ENCODE results near the gene OR7D2.

Gene OR7D2

DNA sequence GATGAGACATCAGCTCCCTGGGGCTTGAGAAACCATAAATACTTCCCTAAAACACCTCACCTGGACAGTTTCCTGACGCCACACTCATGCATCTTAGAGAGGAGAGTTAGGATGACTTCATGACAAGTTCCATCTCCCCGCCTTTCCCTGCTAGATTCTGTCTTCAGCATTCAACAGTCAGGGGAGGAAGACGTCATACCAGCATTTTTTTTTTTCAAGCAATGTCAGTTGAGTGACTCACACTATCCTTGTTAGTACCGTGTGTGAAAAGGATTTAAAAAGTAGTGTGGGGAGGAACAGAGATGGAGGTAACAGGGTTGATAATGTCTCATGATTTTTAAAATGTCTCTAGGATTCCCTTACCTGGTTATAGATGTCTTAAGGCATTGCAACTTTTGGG lies at the start of gene OR7D2:
OR7D2 (plus strand) TSS at position 79 of the 400 bp plus-strand sequence. CDS start 6,803 bp downstream, outside the sequence.
- Histone ChIP-seq H3K4me3 (ENCODE audit: low read length) (no peak within 1 kb of the TSS), H3K4me1 (ENCODE audit: control insufficient read depth, low read depth, low read length) (no peaks in the 10 kb centered on the region), H3K27me3 (ENCODE audit: control insufficient read depth, insufficient read depth, low read length) (no peaks in the 10 kb centered on the region), H3K9ac (ENCODE audit: low read length) (no peak within 1 kb of the TSS), H3K27ac (ENCODE audit: low read length) (no peak within 1 kb of the TSS), H3K36me3 (ENCODE audit: control insufficient read depth, low read depth, low read length) (no peaks in the 10 kb centered on the region), H3K9me3 (ENCODE audit: control insufficient read depth, low read depth, low read length) (peaks cover 33% of the 10 kb centered on the region)

DNA sequence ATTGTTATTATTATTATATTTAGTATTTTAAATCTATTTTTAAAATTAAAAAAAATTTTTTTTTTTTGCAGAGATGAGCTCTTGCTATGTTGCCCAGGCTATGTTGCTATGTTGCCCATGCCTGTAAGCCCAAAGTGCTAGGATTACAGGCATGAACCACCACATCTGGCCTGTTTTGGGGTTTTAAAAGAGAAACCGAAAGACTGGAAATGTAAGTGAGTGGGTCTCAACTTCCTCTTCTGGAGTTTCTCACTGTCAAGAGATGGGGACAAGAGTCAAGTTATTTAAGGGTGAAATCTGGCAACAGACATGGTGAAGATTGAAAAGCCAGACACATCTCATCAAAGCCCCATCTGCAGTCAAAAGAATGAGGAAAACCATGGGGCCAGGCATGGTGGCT lies 47.8 kb upstream of the OR7D2 start:
- no peak overlapping the region for H3K27ac ChIP-seq (ENCODE audit: low read length)

DNA sequence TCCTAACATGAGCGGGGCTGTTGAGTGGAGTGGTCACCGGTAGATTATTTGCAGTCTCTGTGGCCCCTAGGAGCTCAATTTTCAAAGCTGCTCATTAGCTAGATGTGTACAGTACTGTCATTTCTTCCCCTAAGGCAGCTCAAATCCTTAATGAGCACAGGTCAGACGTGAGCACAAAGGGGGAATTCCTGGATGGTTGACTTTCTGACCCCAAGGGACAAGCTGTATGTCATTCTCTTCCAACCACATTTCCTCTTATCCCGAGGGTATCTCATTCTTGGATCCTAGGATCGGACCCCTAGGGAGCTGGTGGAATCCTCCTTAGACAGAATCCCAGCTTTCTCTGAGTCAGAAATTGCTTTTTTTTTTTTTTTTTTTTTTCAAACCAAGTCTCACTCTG lies 46.4 kb upstream of the OR7D2 start:
- peaks cover 7% of the 10 kb centered on the region for H3K9me3 ChIP-seq (ENCODE audit: control insufficient read depth, low read depth, low read length)
- no peaks in the 10 kb centered on the region for H3K4me1 ChIP-seq (ENCODE audit: control insufficient read depth, low read depth, low read length)
- H3K9ac ChIP-seq (ENCODE audit: low read length), result no peak overlapping the region
- no peaks in the 10 kb centered on the region for H3K27me3 ChIP-seq (ENCODE audit: control insufficient read depth, insufficient read depth, low read length)
- H3K4me3 ChIP-seq (ENCODE audit: low read length), result no peak overlapping the region
- H3K27ac ChIP-seq (ENCODE audit: low read length), result no peak overlapping the region
- H3K36me3 ChIP-seq (ENCODE audit: control insufficient read depth, low read depth, low read length), result no peaks in the 10 kb centered on the region

More for the DNA sequence above, 47.8 kb upstream of the OR7D2 start:
- Histone ChIP-seq H3K4me1 (ENCODE audit: control insufficient read depth, low read depth, low read length) (no peaks in the 10 kb centered on the region), H3K36me3 (ENCODE audit: control insufficient read depth, low read depth, low read length) (no peaks in the 10 kb centered on the region), H3K27me3 (ENCODE audit: control insufficient read depth, insufficient read depth, low read length) (no peaks in the 10 kb centered on the region), H3K9me3 (ENCODE audit: control insufficient read depth, low read depth, low read length) (peaks cover 16% of the 10 kb centered on the region), H3K9ac (ENCODE audit: low read length) (no peak overlapping the region), H3K4me3 (ENCODE audit: low read length) (no peak overlapping the region)

DNA sequence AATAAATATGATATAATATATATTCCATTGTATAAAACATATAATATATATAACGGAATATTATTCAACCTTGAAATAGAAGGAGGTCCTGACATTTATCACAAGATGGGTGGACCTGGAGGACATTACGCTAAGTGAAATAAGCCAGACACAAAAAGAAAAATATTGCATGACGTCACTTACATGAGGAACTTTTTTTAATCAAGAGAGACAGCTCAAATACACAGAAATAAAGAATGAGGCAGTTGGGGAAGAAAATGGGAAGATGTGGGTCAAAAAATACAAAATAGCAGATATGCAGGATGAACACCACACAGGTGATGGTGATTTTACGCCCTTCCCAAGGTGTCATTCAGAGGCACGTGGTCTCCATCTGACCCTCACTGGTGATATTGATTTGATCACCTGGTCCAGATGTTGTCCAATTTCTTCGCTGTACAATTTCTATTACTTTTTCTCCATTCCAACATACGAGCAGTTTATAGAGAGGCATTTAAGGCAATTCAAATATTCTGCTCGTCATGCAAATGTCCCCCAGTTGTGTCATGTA lies 39.1 kb upstream of the OR7D2 start:
- Histone ChIP-seq H3K36me3 (ENCODE audit: control insufficient read depth, low read depth, low read length) (no peaks in the 10 kb centered on the region), H3K27me3 (ENCODE audit: control insufficient read depth, insufficient read depth, low read length) (no peaks in the 10 kb centered on the region), H3K9me3 (ENCODE audit: control insufficient read depth, low read depth, low read length) (peaks cover 7% of the 10 kb centered on the region), H3K4me3 (ENCODE audit: low read length) (peak overlapping the region; percentile 96), H3K4me1 (ENCODE audit: control insufficient read depth, low read depth, low read length) (peaks cover 4% of the 10 kb centered on the region), H3K27ac (ENCODE audit: low read length) (no peak overlapping the region), H3K9ac (ENCODE audit: low read length) (peak overlapping the region; percentile 98)

DNA sequence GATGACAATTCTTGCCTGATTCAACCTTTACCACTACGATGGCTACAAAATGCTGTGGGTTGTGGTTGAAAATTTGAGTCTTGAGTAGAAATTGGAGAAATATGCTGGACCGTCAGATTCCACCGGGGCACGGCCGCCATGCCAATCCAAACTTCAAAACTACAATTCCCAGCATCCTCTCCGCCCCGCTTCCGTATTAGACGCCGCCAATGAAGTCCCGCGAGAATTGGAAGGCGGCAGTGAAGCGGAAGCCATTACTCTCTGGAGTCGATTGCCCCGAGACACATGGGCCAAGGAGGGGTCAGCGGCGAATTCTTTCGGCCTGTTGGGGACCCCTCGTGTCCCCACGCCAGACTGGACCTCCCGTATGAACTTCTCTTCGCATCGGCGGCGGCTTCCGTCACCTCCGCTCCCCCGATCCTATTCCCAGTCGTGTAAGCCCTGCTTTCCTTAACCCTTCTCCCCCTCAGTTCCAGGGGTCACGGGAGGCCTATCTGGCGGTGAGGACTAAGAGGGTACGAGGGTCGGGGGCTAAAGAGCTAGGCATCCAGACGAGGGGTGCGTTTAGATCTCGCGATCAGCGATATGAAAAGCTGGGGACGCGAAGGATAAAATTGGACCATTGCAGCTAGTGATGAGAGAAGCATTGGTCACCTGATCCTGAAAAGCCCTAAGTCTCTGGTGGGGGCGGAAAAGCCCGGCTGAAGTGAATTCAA lies 38.5 kb upstream of the OR7D2 start, which contains the start of gene ZNF317:
ZNF317 (plus strand) TSS at position 239 of the 716 bp plus-strand sequence. CDS start 15,620 bp downstream, outside the sequence.
- Histone ChIP-seq H3K36me3 (ENCODE audit: control insufficient read depth, low read depth, low read length) (no peaks in the 10 kb centered on the region), H3K4me3 (ENCODE audit: low read length) (peak within 1 kb of the TSS; percentile 96), H3K27me3 (ENCODE audit: control insufficient read depth, insufficient read depth, low read length) (no peaks in the 10 kb centered on the region), H3K9me3 (ENCODE audit: control insufficient read depth, low read depth, low read length) (peaks cover 13% of the 10 kb centered on the region), H3K27ac (ENCODE audit: low read length) (peak within 1 kb of the TSS; percentile 82), H3K4me1 (ENCODE audit: control insufficient read depth, low read depth, low read length) (peaks cover 4% of the 10 kb centered on the region), H3K9ac (ENCODE audit: low read length) (peak within 1 kb of the TSS; percentile 98)

DNA sequence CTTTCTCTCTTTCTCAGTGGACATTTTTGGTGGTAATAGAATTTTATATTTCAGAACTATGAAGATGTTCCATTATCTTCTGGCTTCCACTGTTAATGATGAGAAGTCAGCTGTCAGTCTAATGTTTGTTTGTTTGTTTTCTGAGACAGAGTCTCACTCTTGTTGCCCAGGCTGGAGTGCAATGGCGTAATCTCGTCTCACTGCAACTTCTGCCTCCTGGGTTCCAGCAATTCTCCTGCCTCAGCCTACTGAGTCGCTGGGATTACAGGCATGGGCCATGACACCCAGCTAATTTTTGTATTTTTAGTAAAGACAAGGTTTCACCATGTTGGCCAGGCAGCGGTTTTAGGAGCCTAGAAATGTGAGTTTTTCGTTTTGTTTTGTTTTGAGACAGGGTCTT lies 33.9 kb upstream of the OR7D2 start:
- no peak overlapping the region for H3K4me3 ChIP-seq (ENCODE audit: low read length)
- H3K27ac ChIP-seq (ENCODE audit: low read length), result no peak overlapping the region
- H3K27me3 ChIP-seq (ENCODE audit: control insufficient read depth, insufficient read depth, low read length), result no peaks in the 10 kb centered on the region
- H3K9me3 ChIP-seq (ENCODE audit: control insufficient read depth, low read depth, low read length), result peaks cover 23% of the 10 kb centered on the region
- no peak overlapping the region for H3K9ac ChIP-seq (ENCODE audit: low read length)
- peaks cover 11% of the 10 kb centered on the region for H3K36me3 ChIP-seq (ENCODE audit: control insufficient read depth, low read depth, low read length)
- H3K4me1 ChIP-seq (ENCODE audit: control insufficient read depth, low read depth, low read length), result peaks cover 4% of the 10 kb centered on the region

DNA sequence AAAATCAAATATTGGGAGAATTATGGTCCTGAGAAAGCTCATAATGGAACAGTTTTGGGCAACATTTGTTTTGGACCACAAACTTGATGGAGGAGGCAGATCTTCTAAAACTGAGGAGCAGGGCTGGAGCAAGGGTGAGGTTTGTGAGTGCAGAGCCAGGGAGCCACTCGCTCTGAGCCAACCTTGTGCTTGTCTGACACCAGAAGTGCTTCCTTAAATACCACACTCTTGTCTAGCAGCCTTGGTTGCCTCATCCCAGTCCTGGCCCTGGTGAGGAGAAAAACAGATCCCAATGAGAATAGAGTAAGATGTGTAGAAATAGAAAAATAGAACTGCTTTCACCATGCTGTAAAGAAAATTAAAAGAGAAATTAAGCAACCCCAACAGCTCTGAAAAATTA lies 31.9 kb upstream of the OR7D2 start:
- Histone ChIP-seq H3K27me3 (ENCODE audit: control insufficient read depth, insufficient read depth, low read length) (no peaks in the 10 kb centered on the region), H3K36me3 (ENCODE audit: control insufficient read depth, low read depth, low read length) (peaks cover 11% of the 10 kb centered on the region), H3K9ac (ENCODE audit: low read length) (no peak overlapping the region), H3K27ac (ENCODE audit: low read length) (no peak overlapping the region), H3K4me1 (ENCODE audit: control insufficient read depth, low read depth, low read length) (peaks cover 4% of the 10 kb centered on the region), H3K9me3 (ENCODE audit: control insufficient read depth, low read depth, low read length) (peaks cover 30% of the 10 kb centered on the region), H3K4me3 (ENCODE audit: low read length) (no peak overlapping the region)

DNA sequence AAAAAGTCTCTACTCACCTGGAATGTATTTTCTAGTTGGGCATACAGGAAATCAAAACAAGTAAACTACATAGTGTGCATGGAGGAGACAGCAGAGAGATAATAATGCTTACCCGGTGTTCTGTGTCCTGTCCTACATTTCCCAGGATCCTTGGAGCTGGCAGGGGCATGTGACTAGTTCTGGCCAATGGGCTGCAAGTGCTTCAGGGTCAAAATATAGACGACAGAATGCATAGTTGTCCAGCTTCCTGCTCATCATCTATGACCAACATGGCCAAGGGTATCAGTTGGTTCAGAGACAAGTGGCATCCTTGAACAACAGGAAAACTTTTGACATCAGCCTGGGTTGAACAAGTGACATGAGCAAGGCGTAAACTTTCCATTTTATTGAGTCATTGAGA lies 30.1 kb upstream of the OR7D2 start:
- H3K36me3 ChIP-seq (ENCODE audit: control insufficient read depth, low read depth, low read length), result peaks cover 11% of the 10 kb centered on the region
- H3K9me3 ChIP-seq (ENCODE audit: control insufficient read depth, low read depth, low read length), result peaks cover 30% of the 10 kb centered on the region

DNA sequence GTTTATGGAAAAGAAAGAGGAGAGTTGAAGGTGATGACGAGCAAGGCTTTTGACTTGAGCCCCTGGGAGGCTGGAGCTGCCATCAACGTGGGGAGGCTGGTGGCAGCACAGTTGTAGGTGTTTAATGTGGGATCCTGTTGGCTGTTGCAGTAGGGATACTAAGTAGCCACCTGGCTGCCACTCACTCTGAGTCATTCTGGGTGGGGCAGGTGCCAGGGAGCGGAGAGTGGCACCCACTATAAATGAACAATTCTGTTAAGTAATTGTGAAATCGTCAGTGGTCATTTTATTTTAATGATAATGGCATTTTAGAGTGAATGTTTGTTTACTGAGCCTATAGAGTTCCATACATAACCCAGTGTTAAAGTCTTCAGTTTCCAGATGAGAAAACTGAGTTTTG lies 28.8 kb upstream of the OR7D2 start:
- H3K27me3 ChIP-seq (ENCODE audit: control insufficient read depth, insufficient read depth, low read length), result no peaks in the 10 kb centered on the region
- H3K36me3 ChIP-seq (ENCODE audit: control insufficient read depth, low read depth, low read length), result peaks cover 11% of the 10 kb centered on the region
- peaks cover 20% of the 10 kb centered on the region for H3K9me3 ChIP-seq (ENCODE audit: control insufficient read depth, low read depth, low read length)
- H3K9ac ChIP-seq (ENCODE audit: low read length), result no peak overlapping the region
- H3K4me3 ChIP-seq (ENCODE audit: low read length), result no peak overlapping the region
- no peak overlapping the region for H3K27ac ChIP-seq (ENCODE audit: low read length)
- H3K4me1 ChIP-seq (ENCODE audit: control insufficient read depth, low read depth, low read length), result no peaks in the 10 kb centered on the region

More for the DNA sequence above, 30.1 kb upstream of the OR7D2 start:
- no peaks in the 10 kb centered on the region for H3K27me3 ChIP-seq (ENCODE audit: control insufficient read depth, insufficient read depth, low read length)
- no peak overlapping the region for H3K27ac ChIP-seq (ENCODE audit: low read length)
- no peaks in the 10 kb centered on the region for H3K4me1 ChIP-seq (ENCODE audit: control insufficient read depth, low read depth, low read length)
- H3K4me3 ChIP-seq (ENCODE audit: low read length), result no peak overlapping the region
- no peak overlapping the region for H3K9ac ChIP-seq (ENCODE audit: low read length)

DNA sequence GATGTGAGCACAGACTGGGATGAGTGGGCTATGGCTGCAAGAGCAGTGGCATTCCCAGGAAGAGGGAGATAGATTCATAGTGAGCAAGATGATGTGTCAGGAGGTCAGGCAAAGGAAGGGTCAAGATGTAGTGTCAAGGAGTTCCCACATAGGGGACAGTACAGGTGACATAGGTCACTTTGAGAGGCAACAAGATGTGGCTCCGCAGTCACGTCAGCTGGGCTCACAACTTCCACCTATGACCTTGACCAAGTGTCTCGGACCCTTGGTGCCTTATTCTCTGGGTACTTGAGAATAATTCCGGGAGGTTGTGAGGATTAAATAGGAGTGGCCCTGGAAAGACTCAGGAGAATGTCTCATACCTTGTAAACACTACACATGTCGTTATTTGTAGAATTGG lies 28.1 kb upstream of the OR7D2 start:
- Histone ChIP-seq H3K27ac (ENCODE audit: low read length) (no peak overlapping the region), H3K36me3 (ENCODE audit: control insufficient read depth, low read depth, low read length) (peaks cover 16% of the 10 kb centered on the region)

DNA sequence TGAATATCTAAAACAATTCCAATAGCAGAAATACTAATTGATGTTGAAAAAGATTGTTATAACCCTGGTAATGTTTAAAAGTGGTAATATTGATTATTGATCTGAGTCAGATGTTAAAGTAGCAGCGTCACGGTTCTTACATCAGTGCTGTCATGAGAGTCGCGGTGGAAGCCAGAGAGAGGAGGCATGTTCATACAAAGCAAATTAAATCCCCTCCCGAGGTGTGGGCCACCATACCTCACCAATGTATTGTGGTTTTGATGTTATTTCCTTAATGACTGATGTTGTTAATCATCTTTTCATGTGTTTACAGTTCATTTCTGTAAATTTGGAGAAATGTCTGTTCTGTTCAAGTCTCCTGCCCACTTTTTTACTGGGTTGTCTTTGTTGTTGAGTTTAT lies 27.4 kb upstream of the OR7D2 start:
- H3K9ac ChIP-seq (ENCODE audit: low read length), result no peak overlapping the region
- no peak overlapping the region for H3K4me3 ChIP-seq (ENCODE audit: low read length)
- H3K4me1 ChIP-seq (ENCODE audit: control insufficient read depth, low read depth, low read length), result no peaks in the 10 kb centered on the region
- peaks cover 15% of the 10 kb centered on the region for H3K9me3 ChIP-seq (ENCODE audit: control insufficient read depth, low read depth, low read length)
- H3K27me3 ChIP-seq (ENCODE audit: control insufficient read depth, insufficient read depth, low read length), result no peaks in the 10 kb centered on the region
- no peak overlapping the region for H3K27ac ChIP-seq (ENCODE audit: low read length)
- peaks cover 24% of the 10 kb centered on the region for H3K36me3 ChIP-seq (ENCODE audit: control insufficient read depth, low read depth, low read length)

More for the DNA sequence above, 28.1 kb upstream of the OR7D2 start:
- Histone ChIP-seq H3K9me3 (ENCODE audit: control insufficient read depth, low read depth, low read length) (peaks cover 15% of the 10 kb centered on the region), H3K4me1 (ENCODE audit: control insufficient read depth, low read depth, low read length) (no peaks in the 10 kb centered on the region), H3K9ac (ENCODE audit: low read length) (no peak overlapping the region), H3K27me3 (ENCODE audit: control insufficient read depth, insufficient read depth, low read length) (no peaks in the 10 kb centered on the region), H3K4me3 (ENCODE audit: low read length) (no peak overlapping the region)

DNA sequence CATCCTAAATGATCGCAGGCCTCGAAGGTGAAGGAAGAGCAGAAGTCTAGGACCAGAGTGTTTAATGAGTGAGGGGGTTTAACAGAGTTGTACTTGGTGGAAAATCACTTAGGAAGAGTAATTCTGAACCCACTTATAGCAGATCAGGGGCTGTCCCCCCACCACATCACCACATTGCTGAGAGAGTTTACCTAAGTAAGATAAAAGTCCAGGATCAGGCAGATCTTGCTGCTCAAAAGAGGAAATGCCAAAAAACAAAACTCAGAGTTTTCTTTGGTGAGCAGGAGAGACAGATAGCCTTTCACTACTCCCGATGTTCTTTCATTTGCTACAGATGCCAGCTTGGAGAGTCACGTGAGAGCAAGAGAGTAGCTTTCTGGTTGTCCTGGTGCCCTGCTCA lies 23.2 kb upstream of the OR7D2 start:
- no peak overlapping the region for H3K27ac ChIP-seq (ENCODE audit: low read length)
- peaks cover 53% of the 10 kb centered on the region for H3K36me3 ChIP-seq (ENCODE audit: control insufficient read depth, low read depth, low read length)
- no peaks in the 10 kb centered on the region for H3K4me1 ChIP-seq (ENCODE audit: control insufficient read depth, low read depth, low read length)
- H3K4me3 ChIP-seq (ENCODE audit: low read length), result no peak overlapping the region
- peaks cover 5% of the 10 kb centered on the region for H3K9me3 ChIP-seq (ENCODE audit: control insufficient read depth, low read depth, low read length)
- H3K27me3 ChIP-seq (ENCODE audit: control insufficient read depth, insufficient read depth, low read length), result no peaks in the 10 kb centered on the region
- no peak overlapping the region for H3K9ac ChIP-seq (ENCODE audit: low read length)

Measured in iPS-18a (cell line).